Pancreas (tissue), 10 donors: ENCODE results near the gene LRRC75A. TPM values are rescaled to one million over a fixed set of nuclear protein-coding genes. Genes with fewer than 3 reads are reported as not detected.
A peak's percentile ranks its signal among the peaks of the same experiment; 100 is the strongest.

Source experiments
- ATAC-seq, 4 donors: fragments of 200-7000 bp; cut with Tn5 transposase; one replicate each; pipeline versions ENCODE4 v1.8.0 to v1.9.1; 2020; ENCODE audit warnings: mild to moderate bottlenecking in 4 of 4, moderate library complexity in 4 of 4
- DNase-seq, 6 donors: peaks; one replicate each; pipeline ENCODE4 v3.0.0-alpha.2; 2020
- FAIRE-seq: peaks from 2 replicates; lab custom pipeline; 2012; peaks lifted over from hg19 to GRCh38; lab: Jason Lieb, UNC
- H3K27ac ChIP-seq, 4 donors: fragments of 200-600 bp; sonication (generic); 1 replicate in 3 of 4; 2 replicates in 1 of 4; pipeline versions ENCODE4 v1.5.0 to v1.8.0; 2020
- H3K27me3 ChIP-seq, 4 donors: fragments of 200-600 bp; one replicate each; pipeline ENCODE4 v1.8.0; 2021
- H3K36me3 ChIP-seq, 3 donors: fragments of 200-600 bp; sonication (generic) in 1 of 3; one replicate each; pipeline versions ENCODE4 v1.5.0 to v1.8.0; 2020 to 2021
- H3K4me1 ChIP-seq, 3 donors: fragments of 200-600 bp; one replicate each; pipeline ENCODE4 v1.8.0; 2021
- H3K4me3 ChIP-seq, 4 donors: fragments of 200-600 bp; sonication (generic) in 2 of 4; one replicate each; pipeline versions ENCODE4 v1.5.0 to v1.8.0; 2020 to 2021
- H3K9me3 ChIP-seq, 4 donors: fragments of 200-600 bp; one replicate each; pipeline ENCODE4 v1.8.0; 2021
- CTCF ChIP-seq, 4 donors: fragments of 200-600 bp; sonication (generic) in 3 of 4; IDR thresholded peaks; one replicate each; pipeline versions ENCODE4 v1.5.0 to v1.8.0; 2021; ENCODE audit warnings: antibody characterized with exemption in 4 of 4
- WGBS, 2 donors: extraction: QIAGEN DNeasy Blood & Tissue Kit; methylation state at CpG; one replicate each; pipeline ENCODE4 v1.1.7; 2013; 5-methylcytosine and 5-hydroxymethylcytosine counted together
- intact Hi-C, 3 donors: fragments of 100-400 bp; cut with DNase I; formaldehyde crosslinking; loops; one replicate each; pipeline versions ENCODE4 v1.11.1 to v1.14.2; 2022
- polyA plus RNA-seq, 2 donors: library from polyadenylated mRNA; stranded (reverse); fragments of 200-250 nt; gene quantifications; one replicate each; pipeline ENCODE4 v1.2.3, GENCODE V29; 2013
- total RNA-seq, 6 donors: library from RNA; stranded (reverse); fragmentation: NEBNext Ultra II Directional in 4 of 6; extraction: Animal tissue kit (Norgen Biotek cat#: 25700) in 4 of 6; gene quantifications; one replicate each; pipeline versions ENCODE4 v1.2.1 to v1.2.4, GENCODE V29; 2021 to 2023
- donor health status: healthy with polysubstance abuse.
- donor health status: DM: no; HTN: no; CAD: no; lungs with moderate emphysema.
- donor health status: DM: no; HTN: no; CAD: no.
- donor health status: control.
- donor health status: control.
- donor health status: Bipolar disorder and iron deficiency.
- donor health status: DM: yes; HTN: yes; CAD: no.
- donor health status: DM: no; HTN: no; CAD: no.
- donor health status: DM: no; HTN: no; CAD: no.
- donor health status: DM: yes; HTN: yes; CAD: no.

Gene LRRC75A
- 1 to 10 TPM in 5 of 6 donors, under 1 TPM in 1; 0.95 to 2.7 (median 1.5) TPM for total RNA-seq
- 1 to 10 TPM; 2.3 to 4.0 TPM for polyA plus RNA-seq

- 1 to 2% methylated on average over 67 to 134 of the region's 134 CpGs for WGBS, 2 donors
- H3K36me3 ChIP-seq: no peaks in the 10 kb centered on the region
- peak; percentile 40 to 83 (median 52) for DNase-seq
- FAIRE-seq: no peak
- H3K27me3 ChIP-seq: no peaks in the 10 kb centered on the region
- peak; percentile 87 to 91 (median 87) for ATAC-seq
- H3K4me1 ChIP-seq: peaks cover 0 to 11% (median 5%) of the 10 kb centered on the region in 3 donors
- no peaks in the 10 kb centered on the region for H3K9me3 ChIP-seq
- no peak within 1 kb of the TSS for H3K27ac ChIP-seq
- intact Hi-C loops: no loop called here
- TF ChIP-seq CTCF (IDR thresholded peaks at IDR 0.05): no peak
- H3K4me3 ChIP-seq: peak within 1 kb of the TSS; percentile 43 to 69 (median 52)
Measured at GRCh38 chr17:16491703-16492612, at the start of gene LRRC75A. TSS of gene LRRC75A (minus strand) at chr17:16492193. CDS start at chr17:16491990, 203 bp downstream.

GRCh38 chr17:16537130-16537458 lies 45.1 kb upstream of the LRRC75A start:
- intact Hi-C loops: no loop called here
- no peak for DNase-seq
- WGBS, 2 donors: 40 to 46% methylated on average over 2 of the region's 2 CpGs
- H3K4me3 ChIP-seq: peak overlapping the region in 1 of 4 donors; percentile 59
- no peak for FAIRE-seq
- peak overlapping the region in 2 of 4 donors; percentile 91 to 94 for H3K27ac ChIP-seq
- ATAC-seq: no peak
- no peaks in the 10 kb centered on the region for H3K27me3 ChIP-seq
- H3K36me3 ChIP-seq: no peaks in the 10 kb centered on the region
- TF ChIP-seq CTCF (IDR thresholded peaks at IDR 0.05): no peak
- no peaks in the 10 kb centered on the region for H3K9me3 ChIP-seq
- peaks cover 0 to 5% (median 0%) of the 10 kb centered on the region in 3 donors for H3K4me1 ChIP-seq

GRCh38 chr17:16534236-16534635 lies 42.2 kb upstream of the LRRC75A start:
- 77 to 85% methylated on average over 1 of the region's 1 CpG for WGBS, 2 donors

GRCh38 chr17:16529906-16530305 lies 37.9 kb upstream of the LRRC75A start:
- H3K9me3 ChIP-seq: no peaks in the 10 kb centered on the region
- DNase-seq (no peak), ATAC-seq (no peak), FAIRE-seq (no peak)
- H3K36me3 ChIP-seq: no peaks in the 10 kb centered on the region
- no peak for TF ChIP-seq CTCF (IDR thresholded peaks at IDR 0.05)
- H3K27me3 ChIP-seq: no peaks in the 10 kb centered on the region
- intact Hi-C loops: loop anchor here (10.0 kb wide), 2 partner anchors 75 to 165 kb away; no protein-coding TSS in a partner anchor
- WGBS, 2 donors: 81 to 85% methylated on average over 4 of the region's 4 CpGs
- H3K27ac ChIP-seq: no peak overlapping the region
- no peak overlapping the region for H3K4me3 ChIP-seq
- H3K4me1 ChIP-seq: peaks cover 0 to 3% (median 0%) of the 10 kb centered on the region in 3 donors

More at GRCh38 chr17:16534236-16534635, 42.2 kb upstream of the LRRC75A start:
- intact Hi-C loops: no loop called here
- peaks cover 0 to 5% (median 0%) of the 10 kb centered on the region in 3 donors for H3K4me1 ChIP-seq
- no peaks in the 10 kb centered on the region for H3K9me3 ChIP-seq
- DNase-seq (no peak), ATAC-seq (no peak), FAIRE-seq (no peak)
- H3K36me3 ChIP-seq: no peaks in the 10 kb centered on the region
- no peak overlapping the region for H3K4me3 ChIP-seq
- TF ChIP-seq CTCF (IDR thresholded peaks at IDR 0.05): no peak
- no peaks in the 10 kb centered on the region for H3K27me3 ChIP-seq
- H3K27ac ChIP-seq: no peak overlapping the region
